Ovary (tissue), 3 donors: Measurements from ENCODE around the gene STARD5.

Source experiments
- CTCF ChIP-seq, 3 donors: fragments of 450-650 bp in 2 of 3; fragments of 200-600 bp in 1 of 3; IDR thresholded peaks; one replicate each; pipeline versions ENCODE4 v1.5.1 to v1.8.0; 2016 to 2022; ENCODE audit warnings: antibody characterized with exemption in 3 of 3, mild to moderate bottlenecking in 1 of 3
- EP300 ChIP-seq: sonication (generic); formaldehyde crosslinking; IDR thresholded peaks from one replicate; pipeline ENCODE4 v1.6.1; 2017; ENCODE audit warnings: antibody characterized with exemption
- donor health status: DM: no; HTN: no; CAD: no.

- TF ChIP-seq CTCF (IDR thresholded peaks at IDR 0.05): no peak
- TF ChIP-seq EP300: no peak
These were observed 13.8 kb upstream of the STARD5 start for GRCh38 chr15:81337713-81338157.
